Muscle layer of colon (tissue), 2 donors: ENCODE measurements around the gene PRDX5.

Source experiments
- H3K27ac ChIP-seq: one replicate; pipeline ENCODE4 v1.7.0; 2013; ENCODE audit warnings: low read depth, mild to moderate bottlenecking, low read length, moderate library complexity
- H3K27me3 ChIP-seq, 2 donors: one replicate each; pipeline ENCODE4 v1.7.0; 2013; ENCODE audit warnings: low read length in 2 of 2, mild to moderate bottlenecking in 2 of 2; ENCODE audit not compliant: insufficient read depth in 2 of 2, control insufficient read depth in 1 of 2
- H3K36me3 ChIP-seq: one replicate; pipeline ENCODE4 v1.7.0; 2013; ENCODE audit warnings: mild to moderate bottlenecking, low read length; ENCODE audit not compliant: insufficient read depth
- H3K4me1 ChIP-seq: one replicate; pipeline ENCODE4 v1.7.0; 2013; ENCODE audit warnings: mild to moderate bottlenecking, low read length; ENCODE audit not compliant: insufficient read depth
- H3K4me3 ChIP-seq, 2 donors: one replicate each; pipeline ENCODE4 v1.7.0; 2013; ENCODE audit warnings: low read length in 2 of 2, low read depth in 1 of 2, mild to moderate bottlenecking in 1 of 2, moderate library complexity in 1 of 2
- H3K9ac ChIP-seq: one replicate; pipeline ENCODE4 v1.7.0; 2013; ENCODE audit warnings: low read length
- H3K9me3 ChIP-seq: one replicate; pipeline ENCODE4 v1.7.0; 2013; ENCODE audit warnings: mild to moderate bottlenecking, low read length
- donor health status: abdominal sarcoma.
- donor health status: Adenocarcinoma of cecum.

Gene PRDX5

GRCh38 chr11:64357446-64357845, 39.5 kb downstream of the PRDX5 start:
- Histone ChIP-seq H3K36me3 (peaks cover 16% of the 10 kb centered on the region), H3K9ac (no peak overlapping the region), H3K4me1 (peaks cover 25% of the 10 kb centered on the region), H3K4me3 (no peak overlapping the region), H3K9me3 (no peaks in the 10 kb centered on the region), H3K27ac (no peak overlapping the region), H3K27me3 (no peaks in the 10 kb centered on the region)

GRCh38 chr11:64357904-64358535, 40.1 kb downstream of the PRDX5 start:
- Histone ChIP-seq H3K4me1 (peaks cover 25% of the 10 kb centered on the region), H3K4me3 (peak overlapping the region; percentile 45 to 90), H3K27me3 (no peaks in the 10 kb centered on the region), H3K9me3 (no peaks in the 10 kb centered on the region), H3K36me3 (peaks cover 20% of the 10 kb centered on the region), H3K9ac (peak overlapping the region; percentile 86), H3K27ac (peak overlapping the region; percentile 90)

GRCh38 chr11:64358536-64358906, 40.6 kb downstream of the PRDX5 start:
- peak overlapping the region; percentile 45 to 90 for H3K4me3 ChIP-seq
- peak overlapping the region; percentile 86 for H3K9ac ChIP-seq
- peaks cover 25% of the 10 kb centered on the region for H3K4me1 ChIP-seq
- H3K27me3 ChIP-seq: no peaks in the 10 kb centered on the region
- peaks cover 25% of the 10 kb centered on the region for H3K36me3 ChIP-seq
- H3K27ac ChIP-seq: peak overlapping the region; percentile 90
- no peaks in the 10 kb centered on the region for H3K9me3 ChIP-seq

- peak within 1 kb of the TSS; percentile 90 to 92 for H3K4me3 ChIP-seq
- H3K9me3 ChIP-seq: no peaks in the 10 kb centered on the region
- peak within 1 kb of the TSS; percentile 86 for H3K9ac ChIP-seq
- H3K36me3 ChIP-seq: peaks cover 28% of the 10 kb centered on the region
- peak within 1 kb of the TSS; percentile 90 for H3K27ac ChIP-seq
- no peaks in the 10 kb centered on the region for H3K27me3 ChIP-seq
- peaks cover 25% of the 10 kb centered on the region for H3K4me1 ChIP-seq
Measured at GRCh38 chr11:64358907-64359711, 41.2 kb downstream of the PRDX5 start, which contains the start of gene RPS6KA4. RPS6KA4 (plus strand) TSS chr11:64359162; CDS start chr11:64359236, 74 bp downstream.

GRCh38 chr11:64359712-64360445, 42.0 kb downstream of the PRDX5 start:
- H3K36me3 ChIP-seq: peaks cover 28% of the 10 kb centered on the region
- H3K4me3 ChIP-seq: peak overlapping the region; percentile 90 to 92
- no peaks in the 10 kb centered on the region for H3K9me3 ChIP-seq
- H3K27me3 ChIP-seq: no peaks in the 10 kb centered on the region
- peak overlapping the region; percentile 33 for H3K9ac ChIP-seq
- H3K4me1 ChIP-seq: peaks cover 25% of the 10 kb centered on the region
- H3K27ac ChIP-seq: peak overlapping the region; percentile 24

GRCh38 chr11:64360448-64360921, 42.6 kb downstream of the PRDX5 start:
- H3K4me3 ChIP-seq: peak overlapping the region in 1 of 2 donors; percentile 90
- H3K9ac ChIP-seq: no peak overlapping the region
- peaks cover 22% of the 10 kb centered on the region for H3K4me1 ChIP-seq
- no peaks in the 10 kb centered on the region for H3K27me3 ChIP-seq
- peaks cover 35% of the 10 kb centered on the region for H3K36me3 ChIP-seq
- H3K9me3 ChIP-seq: no peaks in the 10 kb centered on the region
- H3K27ac ChIP-seq: no peak overlapping the region

- peaks cover 44% of the 10 kb centered on the region for H3K36me3 ChIP-seq
- no peak overlapping the region for H3K4me3 ChIP-seq
- no peaks in the 10 kb centered on the region for H3K9me3 ChIP-seq
- no peaks in the 10 kb centered on the region for H3K27me3 ChIP-seq
- peaks cover 21% of the 10 kb centered on the region for H3K4me1 ChIP-seq
- H3K9ac ChIP-seq: no peak overlapping the region
- H3K27ac ChIP-seq: no peak overlapping the region
Measured at GRCh38 chr11:64361659-64362058, 43.7 kb downstream of the PRDX5 start.

- Histone ChIP-seq H3K9ac (no peak overlapping the region), H3K27me3 (no peaks in the 10 kb centered on the region), H3K4me3 (no peak overlapping the region), H3K4me1 (peaks cover 21% of the 10 kb centered on the region), H3K36me3 (peaks cover 46% of the 10 kb centered on the region), H3K27ac (no peak overlapping the region), H3K9me3 (no peaks in the 10 kb centered on the region)
Measured at GRCh38 chr11:64362339-64362738, 44.4 kb downstream of the PRDX5 start.

- Histone ChIP-seq H3K27ac (no peak overlapping the region), H3K9me3 (no peaks in the 10 kb centered on the region), H3K4me1 (peaks cover 11% of the 10 kb centered on the region), H3K9ac (no peak overlapping the region), H3K4me3 (no peak overlapping the region), H3K27me3 (no peaks in the 10 kb centered on the region), H3K36me3 (peaks cover 56% of the 10 kb centered on the region)
Measured at GRCh38 chr11:64364435-64364834, 46.5 kb downstream of the PRDX5 start.

GRCh38 chr11:64364911-64365310, 47.0 kb downstream of the PRDX5 start:
- H3K36me3 ChIP-seq: peaks cover 60% of the 10 kb centered on the region
- no peak overlapping the region for H3K27ac ChIP-seq
- no peaks in the 10 kb centered on the region for H3K9me3 ChIP-seq
- H3K27me3 ChIP-seq: no peaks in the 10 kb centered on the region
- peaks cover 6% of the 10 kb centered on the region for H3K4me1 ChIP-seq
- H3K4me3 ChIP-seq: no peak overlapping the region
- no peak overlapping the region for H3K9ac ChIP-seq

- Histone ChIP-seq H3K27ac (no peak overlapping the region), H3K9me3 (no peaks in the 10 kb centered on the region), H3K4me3 (no peak overlapping the region), H3K4me1 (no peaks in the 10 kb centered on the region), H3K27me3 (no peaks in the 10 kb centered on the region), H3K36me3 (peaks cover 54% of the 10 kb centered on the region), H3K9ac (no peak overlapping the region)
Measured at GRCh38 chr11:64366751-64367150, 48.8 kb downstream of the PRDX5 start.
